ENCODE results near the gene KCNQ1.

GRCh38 chr11:2815762-2816496 is 371.1 kb downstream of the KCNQ1 start:
- no peak for TF ChIP-seq CTCF (conservative IDR thresholded peaks at IDR 0.05; ENCODE audit: low read length)
- TF ChIP-seq EZH2phosphoT487 (IDR thresholded peaks at IDR 0.05; ENCODE audit: borderline replicate concordance), result no peak

Measured in Loucy (cell line).